ENCODE measurements around the gene BACE1-AS. TPM values are rescaled to one million over a fixed set of nuclear protein-coding genes. Genes with fewer than 3 reads are reported as not detected.

Gene BACE1-AS
- total RNA-seq, 4 donors from 2014 or later, result 5.1 to 10.1 (median 6.7) TPM

- TF ChIP-seq, protein P1, sequence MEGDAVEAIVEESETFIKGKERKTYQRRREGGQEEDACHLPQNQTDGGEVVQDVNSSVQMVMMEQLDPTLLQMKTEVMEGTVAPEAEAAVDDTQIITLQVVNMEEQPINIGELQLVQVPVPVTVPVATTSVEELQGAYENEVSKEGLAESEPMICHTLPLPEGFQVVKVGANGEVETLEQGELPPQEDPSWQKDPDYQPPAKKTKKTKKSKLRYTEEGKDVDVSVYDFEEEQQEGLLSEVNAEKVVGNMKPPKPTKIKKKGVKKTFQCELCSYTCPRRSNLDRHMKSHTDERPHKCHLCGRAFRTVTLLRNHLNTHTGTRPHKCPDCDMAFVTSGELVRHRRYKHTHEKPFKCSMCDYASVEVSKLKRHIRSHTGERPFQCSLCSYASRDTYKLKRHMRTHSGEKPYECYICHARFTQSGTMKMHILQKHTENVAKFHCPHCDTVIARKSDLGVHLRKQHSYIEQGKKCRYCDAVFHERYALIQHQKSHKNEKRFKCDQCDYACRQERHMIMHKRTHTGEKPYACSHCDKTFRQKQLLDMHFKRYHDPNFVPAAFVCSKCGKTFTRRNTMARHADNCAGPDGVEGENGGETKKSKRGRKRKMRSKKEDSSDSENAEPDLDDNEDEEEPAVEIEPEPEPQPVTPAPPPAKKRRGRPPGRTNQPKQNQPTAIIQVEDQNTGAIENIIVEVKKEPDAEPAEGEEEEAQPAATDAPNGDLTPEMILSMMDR (IDR thresholded peaks at IDR 0.05), result no peak
- TF ChIP-seq POLR2AphosphoS5 (IDR thresholded peaks at IDR 0.05) (no peak), POLR2A (IDR thresholded peaks at IDR 0.05) (no peak), EP300 (IDR thresholded peaks at IDR 0.05; ENCODE audit: low read depth) (no peak)
- Histone ChIP-seq H3K27me3 (no peaks in the 10 kb centered on the region), H3K27ac (no peak overlapping the region), H3K9me3 (no peaks in the 10 kb centered on the region), H3K36me3 (peaks cover 0 to 56% (median 16%) of the 10 kb centered on the region in 4 donors), H3K4me3 (no peak overlapping the region), H3K4me1 (no peaks in the 10 kb centered on the region)
- intact Hi-C loops (cut with DNase I; ENCODE audit: low total_unique reads), result no loop called here
- 93 to 98% methylated on average over 2 to 3 of the region's 3 CpGs for WGBS, 2 donors (ENCODE audit: low coverage in 1 of 2)
- DNase-seq, result no peak
- in situ Hi-C loops (cut with MboI; ENCODE audit: low pct_ligation_motif_present in 1 of 4, low pct_unique_long_range_greater_than_20kb in 1 of 4, low sequenced_read_pairs in 3 of 4), result no loop called here
Measured at GRCh38 chr11:117282956-117283355, 8.2 kb upstream of the BACE1-AS start.

DNA sequence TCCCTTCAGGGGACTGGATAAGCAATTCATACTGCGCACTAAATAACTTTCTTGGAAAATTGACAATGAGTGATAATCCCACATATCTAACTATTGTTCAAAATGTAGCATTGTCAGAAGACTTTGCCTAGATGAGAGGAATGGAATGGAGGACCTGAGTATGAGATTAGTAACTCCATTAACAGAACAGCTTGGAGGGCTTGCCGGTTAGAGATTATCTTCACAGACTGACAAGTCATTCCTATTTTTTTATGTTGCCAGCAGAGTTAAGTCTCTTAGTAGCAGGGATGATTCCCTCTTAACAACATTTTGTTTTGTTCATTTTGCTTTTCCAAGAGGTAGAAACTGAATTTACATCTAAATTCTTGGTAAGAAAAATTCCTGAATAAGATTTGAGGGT, 7.1 kb upstream of the BACE1-AS start:
- 88 to 94% methylated on average over 1 to 2 of the region's 2 CpGs for WGBS, 2 donors (ENCODE audit: low coverage in 1 of 2)
- Histone ChIP-seq H3K4me3 (no peak overlapping the region), H3K4me1 (no peaks in the 10 kb centered on the region), H3K36me3 (peaks cover 0 to 64% (median 16%) of the 10 kb centered on the region in 4 donors), H3K27me3 (no peaks in the 10 kb centered on the region), H3K27ac (no peak overlapping the region), H3K9me3 (no peaks in the 10 kb centered on the region)
- intact Hi-C loops (cut with DNase I; ENCODE audit: low total_unique reads) (no loop called here), in situ Hi-C loops (cut with MboI; ENCODE audit: low pct_ligation_motif_present in 1 of 4, low pct_unique_long_range_greater_than_20kb in 1 of 4, low sequenced_read_pairs in 3 of 4) (no loop called here)
- DNase-seq, result no peak
- TF ChIP-seq POLR2AphosphoS5 (IDR thresholded peaks at IDR 0.05), result no peak
- TF ChIP-seq, protein P1 (IDR thresholded peaks at IDR 0.05), result no peak
- TF ChIP-seq EP300 (IDR thresholded peaks at IDR 0.05; ENCODE audit: low read depth), result no peak
- no peak for TF ChIP-seq POLR2A (IDR thresholded peaks at IDR 0.05)

GRCh38 chr11:117286588-117286987, 4.6 kb upstream of the BACE1-AS start:
- Histone ChIP-seq H3K4me3 (no peak overlapping the region), H3K27me3 (no peaks in the 10 kb centered on the region), H3K4me1 (no peaks in the 10 kb centered on the region), H3K27ac (no peak overlapping the region), H3K9me3 (no peaks in the 10 kb centered on the region), H3K36me3 (peaks cover 0 to 54% (median 16%) of the 10 kb centered on the region in 4 donors)
- in situ Hi-C loops (cut with MboI; ENCODE audit: low pct_ligation_motif_present in 1 of 4, low pct_unique_long_range_greater_than_20kb in 1 of 4, low sequenced_read_pairs in 3 of 4) (no loop called here), intact Hi-C loops (cut with DNase I; ENCODE audit: low total_unique reads) (no loop called here)
- 85 to 86% methylated on average over 2 of the region's 2 CpGs for WGBS, 2 donors (ENCODE audit: low coverage in 1 of 2)
- TF ChIP-seq EP300 (IDR thresholded peaks at IDR 0.05; ENCODE audit: low read depth), result no peak
- no peak for TF ChIP-seq POLR2A (IDR thresholded peaks at IDR 0.05)
- TF ChIP-seq POLR2AphosphoS5 (IDR thresholded peaks at IDR 0.05), result no peak
- TF ChIP-seq, protein P1 (IDR thresholded peaks at IDR 0.05), result no peak
- no peak for DNase-seq

DNA sequence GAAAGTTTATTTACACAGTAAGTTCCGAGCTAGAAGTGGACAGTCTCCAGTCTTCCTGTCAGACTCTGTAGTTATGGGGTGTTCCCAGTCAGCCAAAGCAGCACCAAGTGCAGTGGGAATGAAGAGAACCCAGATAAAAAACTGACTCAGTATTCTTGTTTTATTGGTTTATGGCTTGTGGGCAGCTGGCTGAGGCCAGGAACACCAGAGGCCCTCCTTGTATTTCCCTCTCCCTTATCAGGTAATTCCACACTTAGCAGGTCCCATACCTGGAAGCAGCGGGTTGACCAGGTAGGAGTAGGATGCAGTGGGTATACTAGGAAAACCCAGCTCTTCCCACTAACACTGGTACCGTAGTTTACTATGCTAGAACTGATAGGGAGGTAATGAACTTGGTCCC, 3.5 kb upstream of the BACE1-AS start:
- no peak for TF ChIP-seq POLR2A (IDR thresholded peaks at IDR 0.05)
- TF ChIP-seq, protein P1 (IDR thresholded peaks at IDR 0.05), result no peak
- no peak for TF ChIP-seq POLR2AphosphoS5 (IDR thresholded peaks at IDR 0.05)
- no peak for TF ChIP-seq EP300 (IDR thresholded peaks at IDR 0.05; ENCODE audit: low read depth)
- Histone ChIP-seq H3K9me3 (no peaks in the 10 kb centered on the region), H3K4me1 (no peaks in the 10 kb centered on the region), H3K27me3 (no peaks in the 10 kb centered on the region), H3K36me3 (peaks cover 0 to 46% (median 15%) of the 10 kb centered on the region in 4 donors), H3K27ac (no peak overlapping the region), H3K4me3 (no peak overlapping the region)
- intact Hi-C loops (cut with DNase I; ENCODE audit: low total_unique reads) (no loop called here), in situ Hi-C loops (cut with MboI; ENCODE audit: low pct_ligation_motif_present in 1 of 4, low pct_unique_long_range_greater_than_20kb in 1 of 4, low sequenced_read_pairs in 3 of 4) (no loop called here)
- DNase-seq, result no peak
- 50 to 70% methylated on average over 1 to 3 of the region's 3 CpGs for WGBS, 2 donors (ENCODE audit: low coverage in 1 of 2)
